GM21515 (cell line): ENCODE results near the gene ELAVL2.

Source experiments
- ATAC-seq: cut with Tn5 transposase; IDR thresholded peaks from one replicate; pipeline ENCODE4 v1.9.1; 2021; ENCODE audit not compliant: unreplicated experiment

Gene ELAVL2

DNA sequence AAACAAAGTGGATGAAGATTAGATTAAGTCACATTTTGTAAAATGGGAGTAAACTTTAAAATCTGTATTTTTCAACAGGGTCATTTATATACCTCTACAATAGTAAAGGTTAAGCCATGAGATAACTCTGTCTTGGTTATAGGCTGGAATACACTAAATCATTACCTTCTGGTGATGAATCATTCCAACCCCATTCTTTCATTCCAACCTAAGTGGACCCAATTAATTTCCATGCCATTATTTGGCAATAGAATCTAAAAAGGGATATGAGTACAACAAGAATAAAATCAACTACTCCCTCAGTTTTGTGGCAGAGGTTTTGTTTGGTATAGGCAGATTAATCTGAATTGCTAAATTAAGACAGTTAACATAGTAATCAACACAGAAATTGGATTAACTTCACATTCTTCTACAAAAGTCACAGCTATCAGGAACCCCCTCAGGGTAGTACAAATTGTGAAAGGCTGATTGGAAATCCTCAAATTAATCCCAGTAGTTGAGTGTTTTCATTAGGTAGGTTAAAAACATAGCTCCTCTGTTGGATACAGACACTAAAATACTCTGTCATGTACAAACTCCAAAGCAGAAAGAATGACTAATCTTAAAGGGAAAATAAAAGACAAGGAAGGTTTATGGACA lies 54.2 kb downstream of the ELAVL2 start:
- ATAC-seq, result no peak

DNA sequence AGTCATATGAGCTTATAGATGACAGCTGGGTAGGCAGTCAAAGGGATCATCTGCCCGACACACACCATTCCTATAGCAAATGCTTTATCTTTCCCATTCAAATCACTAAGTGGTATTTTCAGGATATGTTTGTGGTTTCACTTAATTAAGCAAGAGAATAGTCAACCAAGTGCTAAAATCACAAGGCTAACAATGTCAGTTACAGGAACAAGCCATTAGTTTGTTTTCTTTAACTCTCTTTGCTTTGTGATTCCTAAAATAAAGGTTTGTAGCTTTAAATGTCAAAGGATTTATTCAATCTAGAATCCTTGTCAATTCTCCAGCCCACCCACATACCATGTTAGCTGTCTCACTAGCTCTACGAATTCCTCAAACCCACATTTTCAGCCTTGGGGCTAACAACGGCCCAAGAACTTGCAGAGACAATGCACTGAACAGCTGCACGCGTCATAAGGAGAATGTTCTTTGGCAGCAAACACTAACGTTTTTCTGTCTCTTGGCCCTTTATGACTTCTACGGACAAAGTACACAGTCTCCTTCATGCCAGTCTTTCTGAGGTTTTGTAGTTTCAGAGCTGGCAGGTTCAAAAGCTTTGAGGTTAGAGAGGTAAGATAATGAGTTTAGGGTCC lies 56.6 kb downstream of the ELAVL2 start:
- ATAC-seq, result no peak

DNA sequence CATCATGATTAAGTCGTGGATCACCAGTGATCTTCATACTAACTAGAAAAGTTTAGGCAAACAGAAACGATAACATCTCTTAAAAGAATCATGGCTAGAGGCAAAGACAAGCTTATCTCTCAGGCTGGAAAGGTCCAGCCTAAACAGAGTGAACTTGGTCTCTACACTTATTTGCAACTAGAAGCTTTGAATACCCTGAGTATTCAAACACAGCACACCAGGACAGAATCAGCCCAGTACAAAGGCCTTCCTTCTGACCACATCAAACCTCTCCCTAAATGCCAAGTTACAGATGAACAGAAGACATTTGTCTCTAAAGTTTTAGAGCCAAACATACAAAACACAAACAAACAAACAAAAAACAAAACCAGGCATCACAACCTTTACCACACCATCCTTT lies 57.2 kb downstream of the ELAVL2 start:
- no peak for ATAC-seq

DNA sequence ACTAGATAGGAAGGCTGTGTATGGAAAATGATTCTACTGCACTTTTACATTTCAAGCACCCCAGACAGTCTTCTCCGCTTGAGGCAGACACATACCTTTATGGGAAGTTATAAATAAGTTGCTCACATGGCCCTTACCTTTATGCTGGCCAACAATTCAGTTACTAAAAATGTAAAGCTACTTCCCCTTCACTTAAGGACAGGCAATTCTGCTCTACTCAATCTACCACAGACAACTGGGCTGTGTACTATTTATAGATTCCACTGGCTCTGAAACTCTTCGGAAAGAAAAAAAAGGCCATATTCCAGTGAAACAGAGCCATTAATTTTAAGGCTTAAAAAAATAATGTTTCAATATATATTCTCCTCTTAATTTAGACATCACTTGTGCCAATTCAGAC lies 59.4 kb downstream of the ELAVL2 start:
- ATAC-seq, result no peak

DNA sequence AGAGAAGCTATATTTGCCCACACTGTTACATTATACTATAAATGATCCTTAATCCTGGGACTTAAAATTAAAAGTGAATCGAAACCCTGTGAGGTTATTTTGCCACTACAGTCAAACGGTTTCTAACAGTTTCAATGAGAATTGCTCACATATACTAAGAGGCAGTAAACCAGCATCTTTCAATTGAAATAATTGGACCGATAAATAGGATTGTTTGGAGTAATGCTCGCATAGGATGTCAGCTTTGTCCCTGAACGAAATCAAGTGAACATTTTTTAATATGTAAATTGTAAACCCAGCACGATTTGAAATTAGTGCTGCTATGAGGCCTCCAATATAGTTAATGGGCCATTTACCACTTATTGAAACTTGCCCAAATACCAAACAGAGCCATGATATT lies 60.5 kb downstream of the ELAVL2 start:
- ATAC-seq, result no peak

DNA sequence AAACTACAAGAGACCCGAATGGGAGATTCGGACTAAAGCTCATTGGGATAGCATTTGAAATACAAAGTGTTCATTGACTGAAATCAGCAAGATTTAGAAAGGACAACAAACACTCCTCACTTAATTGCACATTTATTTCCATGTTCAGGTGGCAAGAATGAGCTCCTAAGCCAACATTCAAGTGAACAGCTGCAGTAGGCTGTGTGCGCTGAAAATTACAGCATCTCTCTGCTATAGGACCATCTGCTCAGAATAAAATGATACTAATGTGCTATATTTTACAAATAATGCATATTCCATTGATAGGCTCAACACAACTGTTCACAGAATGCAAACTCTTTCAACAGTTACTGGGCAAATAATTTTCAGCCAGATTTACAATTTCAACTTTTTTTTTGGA lies 61.8 kb downstream of the ELAVL2 start:
- no peak for ATAC-seq

DNA sequence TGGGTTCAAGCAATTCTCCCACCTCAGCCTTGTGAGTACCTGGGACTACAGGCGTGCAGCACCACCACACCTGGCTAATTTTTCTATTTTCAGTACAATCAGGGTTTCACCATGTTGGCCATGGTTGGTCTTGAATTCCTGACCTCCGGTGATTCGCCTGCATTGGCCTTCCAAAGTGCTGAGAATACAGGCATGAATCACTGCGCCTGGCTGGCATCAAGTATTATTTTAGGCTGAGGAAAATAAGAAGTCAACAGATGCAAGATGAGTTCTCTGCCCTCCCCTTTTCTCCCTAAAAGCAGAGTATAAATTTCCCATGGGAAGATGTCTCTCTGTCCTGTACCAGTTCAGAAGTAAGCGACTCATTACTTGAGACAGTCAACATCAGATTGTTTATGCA lies 71.5 kb downstream of the ELAVL2 start:
- ATAC-seq, result no peak

DNA sequence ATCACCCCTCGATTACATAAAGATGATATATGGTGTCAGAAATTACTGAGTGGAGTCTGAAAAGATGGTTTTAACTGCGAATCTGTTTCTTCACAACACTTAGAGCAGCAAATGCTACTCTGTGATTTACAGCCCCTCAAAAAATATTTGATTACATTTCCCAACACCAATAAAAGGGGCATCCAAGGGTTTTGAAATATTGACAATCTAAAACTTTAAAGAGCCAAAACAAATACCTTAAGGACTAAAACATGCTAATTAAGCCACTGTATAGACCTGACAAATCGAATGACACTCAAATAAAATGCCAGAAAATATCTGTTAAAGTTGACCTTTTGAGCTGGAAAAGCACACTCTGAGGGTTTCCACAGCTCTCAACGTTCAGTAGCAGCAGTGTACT lies 73.2 kb downstream of the ELAVL2 start:
- no peak for ATAC-seq

DNA sequence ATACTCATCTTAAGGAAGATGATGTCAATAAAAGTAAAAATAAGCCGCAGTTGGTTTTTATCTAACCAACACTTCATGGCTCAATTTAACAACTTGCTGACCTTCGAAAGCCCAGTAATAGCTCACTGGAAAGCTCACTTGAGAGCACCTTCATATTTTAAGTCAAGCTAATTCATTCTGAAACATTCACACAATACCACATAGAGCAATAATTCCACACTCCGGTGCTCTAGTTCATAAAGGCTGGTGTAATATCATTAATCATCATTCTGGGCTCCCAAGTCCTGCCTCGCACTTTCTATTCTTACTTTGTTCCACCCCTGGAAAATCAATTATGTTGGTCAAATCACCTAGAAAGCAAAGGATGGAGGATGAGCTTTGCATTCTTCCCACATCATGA lies 74.4 kb downstream of the ELAVL2 start:
- no peak for ATAC-seq

DNA sequence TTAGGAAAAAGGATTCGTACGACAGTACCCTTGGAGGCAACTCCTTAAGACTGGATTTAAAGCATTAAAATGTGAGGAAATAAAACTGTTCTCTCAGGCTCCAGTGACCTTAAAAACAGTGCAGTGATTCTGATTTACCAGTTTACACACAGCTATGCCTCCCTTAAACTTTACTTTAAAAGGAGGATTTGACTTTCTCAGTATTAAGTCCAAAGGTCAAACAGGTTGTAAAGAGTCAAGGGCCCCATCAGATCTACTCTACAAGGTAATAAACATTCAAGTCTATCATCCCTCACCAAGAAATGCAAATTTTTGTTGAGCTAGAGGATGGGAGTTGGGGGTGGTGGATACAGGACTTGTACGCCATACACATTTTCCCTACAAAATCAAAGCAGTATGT lies 75.2 kb downstream of the ELAVL2 start:
- no peak for ATAC-seq

DNA sequence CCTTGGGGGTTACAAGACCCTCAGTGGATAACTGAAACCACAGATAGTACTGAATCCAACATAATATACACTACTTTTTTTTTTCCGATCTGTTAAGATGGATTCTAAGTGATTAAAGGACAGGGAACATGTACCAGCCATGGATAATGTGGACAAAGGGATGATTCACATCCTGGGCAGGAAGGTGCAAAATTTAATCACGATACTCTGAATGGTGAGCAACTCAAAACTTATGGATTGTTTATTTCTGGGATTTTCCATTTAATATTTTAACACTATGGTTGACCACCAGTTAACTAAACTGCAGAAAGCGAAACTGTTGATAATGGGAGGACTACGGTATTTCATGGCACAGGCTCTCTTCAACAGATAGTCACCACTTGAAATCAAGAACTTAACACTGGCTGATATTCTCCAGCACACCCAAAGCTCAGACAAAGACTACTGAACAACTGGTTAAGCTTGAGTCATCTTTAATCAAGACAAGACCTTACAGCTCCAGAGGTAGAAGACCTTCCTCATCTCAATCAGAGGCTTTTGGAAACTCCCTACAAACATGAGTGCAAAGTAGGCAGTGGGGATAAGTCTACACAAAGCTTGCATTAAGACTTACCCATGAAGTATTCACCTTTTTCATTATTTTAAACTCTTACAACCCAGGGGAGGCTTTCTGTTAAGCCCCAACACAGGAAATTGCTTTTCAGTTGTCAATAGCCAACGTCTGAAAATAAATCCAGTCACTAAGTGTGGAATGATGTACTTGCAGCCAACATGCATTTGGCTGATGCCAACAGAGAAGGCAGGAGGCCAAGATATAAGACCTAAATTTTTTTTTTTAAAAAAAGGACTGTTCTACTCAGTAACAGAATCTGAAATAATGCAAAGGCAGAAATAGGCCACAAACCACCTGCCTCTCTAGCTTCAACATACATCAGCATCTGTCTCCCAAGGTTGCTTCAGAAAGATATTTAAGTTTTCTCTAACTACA lies 78.7 kb downstream of the ELAVL2 start:
- ATAC-seq, result no peak

DNA sequence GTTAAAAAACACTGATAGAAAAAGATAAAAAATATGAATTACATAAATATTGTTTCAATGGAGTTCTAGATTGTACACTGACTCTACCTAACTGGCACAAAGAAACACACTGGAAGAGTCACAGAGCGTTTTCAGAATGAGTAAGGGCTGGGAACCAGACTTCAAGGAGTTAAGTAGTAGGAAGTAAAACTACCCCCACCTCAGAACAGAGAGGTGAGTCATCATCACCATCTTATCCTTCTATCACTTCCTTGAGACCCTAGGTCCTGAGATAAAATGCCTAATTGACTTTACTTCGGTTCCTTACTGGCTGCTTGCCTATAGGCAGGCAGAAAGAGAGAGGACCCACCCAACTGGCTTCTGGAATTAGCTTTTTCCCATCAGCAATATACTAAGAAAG lies 79.7 kb downstream of the ELAVL2 start:
- no peak for ATAC-seq

DNA sequence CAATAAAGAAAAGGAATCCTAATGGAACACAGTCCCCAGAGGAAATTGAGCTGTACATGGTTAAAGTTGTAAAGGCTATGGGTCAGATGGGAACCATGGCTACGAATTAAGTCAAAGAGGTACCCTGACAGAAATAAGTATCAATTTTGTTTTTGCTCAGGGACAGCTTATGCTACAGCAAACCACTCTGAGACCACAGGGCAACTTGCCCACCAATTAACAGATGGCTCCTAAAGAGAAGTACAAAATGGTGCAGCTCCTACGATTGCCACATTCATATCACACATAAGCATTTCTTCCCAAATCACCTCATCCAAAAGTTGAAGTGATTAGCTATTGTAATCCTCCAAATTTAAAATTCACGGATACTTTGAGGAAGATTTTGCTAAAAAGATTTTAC lies 83.0 kb downstream of the ELAVL2 start:
- ATAC-seq, result no peak

DNA sequence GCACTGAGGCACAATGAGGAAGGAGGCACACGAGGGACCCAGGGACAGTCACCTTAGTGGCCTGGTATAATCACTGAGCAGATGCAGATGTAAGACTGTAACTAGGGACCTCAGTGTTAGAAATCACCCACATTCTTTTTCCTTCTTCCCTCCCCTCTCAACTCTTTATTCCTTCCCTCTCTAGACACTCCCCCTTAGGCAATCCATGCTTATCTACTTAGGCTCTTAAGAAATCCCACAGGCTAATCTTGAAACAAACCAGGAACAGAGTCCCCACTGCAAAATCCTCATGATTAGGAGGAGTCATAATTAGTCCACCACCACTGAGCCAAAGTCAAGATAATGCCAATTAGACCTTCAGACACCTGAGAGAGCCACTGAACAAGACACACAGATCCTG lies 84.7 kb downstream of the ELAVL2 start:
- no peak for ATAC-seq

DNA sequence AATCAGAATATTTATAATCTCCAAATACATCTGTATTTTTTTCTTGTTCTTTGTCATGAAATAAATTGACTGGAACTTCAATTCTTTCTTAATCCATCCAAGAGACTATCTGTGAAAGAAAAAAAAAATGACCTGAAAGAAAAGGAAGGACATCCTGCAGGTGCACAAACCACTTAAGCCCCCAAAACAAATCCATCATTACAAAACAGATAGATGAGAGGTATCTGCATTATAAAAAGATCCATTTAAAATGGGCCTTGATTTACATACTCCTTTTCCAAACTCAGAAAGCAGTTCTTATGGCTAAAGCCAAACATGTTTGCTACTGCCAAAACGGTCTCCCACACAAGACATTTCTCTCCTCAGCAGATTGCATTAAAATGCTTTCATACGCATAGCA lies 85.5 kb downstream of the ELAVL2 start:
- ATAC-seq, result no peak

DNA sequence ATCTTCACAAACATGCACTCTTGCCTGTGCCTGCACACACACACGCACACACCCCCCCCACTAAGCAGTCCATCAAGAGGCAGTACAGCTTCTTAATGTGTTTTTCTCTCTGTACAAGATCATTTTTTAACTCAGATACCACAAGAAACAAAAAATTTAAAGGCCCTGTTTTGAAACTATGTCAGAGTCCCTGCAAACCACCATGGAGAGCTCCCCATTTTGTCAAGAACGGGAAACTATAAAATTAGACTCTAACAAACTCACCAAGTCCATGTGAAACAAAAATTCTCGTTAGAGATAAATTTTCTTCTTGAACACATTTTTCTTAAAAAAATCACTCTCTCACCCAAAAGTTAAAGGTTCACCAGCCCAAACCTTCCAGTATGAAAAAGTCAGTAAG lies 86.3 kb downstream of the ELAVL2 start:
- no peak for ATAC-seq

DNA sequence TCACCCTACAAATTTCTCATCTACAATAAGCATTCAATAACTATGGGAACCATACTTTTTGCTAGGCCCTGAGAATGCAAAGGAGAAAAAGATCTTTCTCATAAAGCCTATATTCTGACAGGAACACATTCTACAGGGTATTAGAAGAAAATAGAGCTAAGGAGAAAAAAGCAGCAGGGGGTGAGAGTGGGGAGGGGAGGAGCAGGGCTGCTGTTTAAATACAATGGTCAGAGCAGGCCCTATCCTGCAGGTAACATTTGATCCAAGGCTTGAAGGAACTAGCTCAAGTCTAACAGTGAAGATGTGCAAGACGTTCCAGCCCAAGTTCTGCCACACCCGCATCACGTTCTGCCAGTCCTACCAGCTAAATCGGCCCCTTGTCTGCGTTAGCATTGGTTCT lies 89.7 kb downstream of the ELAVL2 start:
- no peak for ATAC-seq

DNA sequence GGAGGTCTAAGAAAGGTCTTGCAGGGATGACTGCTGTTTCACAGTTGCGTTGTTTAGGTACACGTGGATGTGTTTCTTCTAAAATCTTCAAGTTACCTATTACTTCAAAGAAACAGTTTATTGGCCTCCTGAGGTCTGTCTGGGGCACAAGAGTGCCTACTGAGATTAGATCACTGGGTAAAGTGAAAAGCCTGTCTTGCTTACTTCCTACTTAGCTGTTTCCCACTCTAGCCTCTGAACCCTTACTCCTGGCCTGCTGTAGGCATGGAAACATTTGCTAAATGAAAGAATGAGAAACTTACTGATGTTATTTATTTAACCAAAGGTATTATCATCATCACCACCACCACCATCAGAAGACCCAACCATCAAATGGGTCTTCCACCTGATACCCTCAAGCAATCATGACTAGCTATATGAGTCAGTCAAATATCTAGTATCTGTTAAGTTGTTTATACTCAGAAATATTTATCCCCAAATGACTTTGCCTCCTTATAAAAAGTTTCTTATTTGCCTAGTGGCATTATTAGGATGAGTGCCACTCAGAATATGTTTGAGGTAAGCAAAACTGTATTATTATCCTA lies 92.5 kb downstream of the ELAVL2 start:
- ATAC-seq, result no peak

DNA sequence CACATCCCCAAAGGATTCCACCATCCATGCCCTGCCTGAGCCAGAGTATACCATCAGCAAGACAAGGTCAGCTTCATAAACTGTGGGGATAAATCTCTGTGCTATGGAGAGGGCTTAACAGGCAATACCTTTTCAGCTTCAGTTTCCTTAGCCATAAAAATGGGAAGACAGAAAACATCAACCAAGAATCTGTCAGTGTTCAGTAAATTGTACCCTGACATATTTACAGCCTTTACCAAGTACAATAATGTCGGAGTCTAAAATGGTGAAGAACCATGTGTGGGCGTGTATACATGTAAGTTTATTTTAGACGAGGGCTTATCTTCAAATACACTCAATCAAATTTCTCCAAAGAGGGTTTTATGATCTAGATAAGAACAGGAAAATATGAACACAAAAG lies 94.7 kb downstream of the ELAVL2 start:
- ATAC-seq, result no peak

DNA sequence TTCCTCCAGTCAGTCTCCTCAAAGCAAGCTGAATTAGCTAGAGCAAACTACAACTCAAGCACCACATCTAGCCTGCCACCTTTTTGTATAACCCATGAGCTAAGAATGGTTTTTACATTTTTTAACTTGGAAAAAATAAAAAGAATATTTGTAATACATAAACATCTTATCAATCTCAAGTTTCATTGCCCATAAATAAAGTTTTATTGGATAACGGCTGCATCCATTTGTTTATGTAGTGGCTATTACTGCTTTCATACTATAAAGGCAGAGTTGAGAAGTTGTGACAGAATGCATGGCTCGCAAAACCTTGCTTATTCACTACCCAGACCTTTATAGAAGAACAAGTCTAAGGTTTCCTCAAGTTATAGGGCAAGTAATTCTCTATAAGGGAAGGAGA lies 95.7 kb downstream of the ELAVL2 start:
- ATAC-seq, result no peak

DNA sequence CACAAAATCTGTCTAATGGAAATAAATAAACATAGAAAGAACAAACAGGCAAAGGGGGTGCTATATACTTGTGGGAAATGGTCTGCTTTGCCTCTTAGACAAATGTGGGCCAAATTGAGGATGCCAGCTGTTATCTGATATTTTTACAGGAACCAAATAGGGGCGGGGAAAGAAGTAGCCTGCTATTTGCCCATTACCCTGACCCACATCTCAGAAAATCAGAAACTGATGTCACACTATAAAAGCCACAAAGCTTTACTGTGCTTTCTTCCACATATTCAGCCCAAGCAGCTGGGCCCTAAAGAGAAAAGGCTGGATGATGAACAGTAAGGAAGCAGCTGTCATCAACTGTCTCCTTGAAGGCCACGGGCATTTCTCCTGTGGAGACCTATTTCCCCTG lies 97.3 kb downstream of the ELAVL2 start:
- no peak for ATAC-seq
